ENCODE results near the gene FAM25G. TPM values are rescaled to one million over a fixed set of nuclear protein-coding genes. Genes with fewer than 3 reads are reported as not detected.
"Not testable (repeated sequence)": the region's sequence is repeated elsewhere in the genome, so short reads cannot be mapped to it uniquely, and the experiment has no call there.

The FAM25G gene
- total RNA-seq: not detected
- long read RNA-seq, donor 1: 0 reads
- long read RNA-seq, donor 2: 0 reads

DNA sequence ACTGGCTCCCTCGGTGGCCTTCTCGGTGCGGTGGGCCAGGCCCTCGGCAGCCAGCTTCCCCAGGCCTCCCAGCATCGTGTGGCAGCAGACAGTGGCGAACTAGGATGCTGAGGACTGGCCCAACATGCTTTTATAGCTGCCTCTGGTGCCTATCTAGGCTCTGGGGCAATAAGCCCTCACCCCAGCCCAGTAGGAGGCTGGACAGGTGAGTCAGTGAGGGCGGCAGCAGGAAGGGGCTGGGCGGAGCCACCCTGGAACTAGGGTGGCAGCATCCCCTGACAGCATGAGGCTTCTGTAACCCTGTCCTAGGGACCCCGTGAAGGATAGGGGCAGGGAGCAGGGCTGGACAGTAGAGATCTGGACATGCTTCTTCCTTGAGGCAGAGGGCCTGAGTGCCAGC is at the start of gene FAM25G:
Gene FAM25G, minus strand, starts transcription at position 101 of the 400 bp plus-strand sequence. Its CDS starts 26 bp downstream, at position 75.
- DNase-seq (ENCODE audit: low spot score); intact Hi-C loops (cut with DNase I): not testable (repeated sequence)

DNA sequence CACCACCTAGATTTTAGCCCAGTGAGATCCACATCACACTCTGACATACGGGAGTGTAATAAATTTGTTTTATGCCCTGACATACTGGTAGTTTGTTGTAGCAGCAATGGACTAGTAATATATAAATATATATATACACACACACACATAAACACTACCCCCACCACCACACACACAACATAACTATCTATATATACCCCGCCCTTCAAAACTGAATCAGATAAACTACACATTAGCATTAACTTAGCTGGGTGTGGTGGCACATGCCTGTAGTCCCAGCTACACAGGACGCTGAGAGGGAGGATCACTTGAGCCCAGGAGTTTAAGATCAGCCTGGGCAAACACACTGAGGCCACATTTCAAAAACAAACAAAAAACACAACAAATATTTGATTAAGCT is 44.9 kb upstream of the FAM25G start:
- intact Hi-C loops (cut with DNase I); DNase-seq (ENCODE audit: low spot score): not testable (repeated sequence)

DNA sequence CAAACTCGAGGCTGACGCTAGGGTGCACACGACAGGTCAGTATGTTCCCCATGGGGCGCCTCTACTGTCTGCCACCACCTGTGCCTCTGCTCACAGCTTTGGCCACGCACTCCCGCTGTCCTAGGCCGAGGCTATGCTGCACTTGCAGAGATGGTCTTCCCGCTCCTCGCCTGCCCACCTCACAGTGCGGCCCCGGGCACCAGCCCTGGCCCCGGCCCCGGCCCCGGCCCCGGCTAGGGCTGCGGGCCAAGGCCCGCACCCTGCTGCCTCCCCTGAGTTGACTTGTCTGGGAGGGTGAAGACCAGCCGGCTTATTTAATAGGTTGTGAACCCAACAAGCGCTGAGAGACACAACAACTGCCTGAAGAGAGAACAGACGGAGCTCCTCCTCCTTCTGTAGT is 32.0 kb upstream of the FAM25G start, which contains the start of gene AGAP9:
Gene AGAP9, minus strand, starts transcription at position 164 of the 400 bp plus-strand sequence. Its CDS starts 112 bp downstream, at position 52.
- peak; percentile 30 for DNase-seq (ENCODE audit: low spot score)
- intact Hi-C loops (cut with DNase I): not testable (repeated sequence)

DNA sequence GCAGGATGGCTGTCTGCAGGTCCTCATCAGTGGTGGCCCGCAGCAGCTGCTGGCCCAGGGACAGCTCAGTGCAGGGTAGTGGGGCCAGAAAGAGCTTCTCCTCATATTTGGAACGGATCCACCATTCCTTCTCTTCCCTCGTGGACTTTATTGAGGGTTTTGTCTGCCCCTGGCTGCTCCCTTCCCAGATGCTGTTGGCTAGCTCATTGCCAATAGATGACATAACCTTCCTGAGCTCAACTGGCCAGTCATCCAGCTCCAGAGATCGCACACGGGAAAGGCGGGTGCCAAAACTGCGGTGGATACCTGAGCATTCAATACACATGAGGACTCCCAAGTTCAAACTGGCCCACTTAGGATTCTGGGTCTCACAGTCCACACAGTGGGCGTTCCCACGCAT is 10.8 kb upstream of the FAM25G start:
- intact Hi-C loops (cut with DNase I); DNase-seq (ENCODE audit: low spot score): not testable (repeated sequence)

DNA sequence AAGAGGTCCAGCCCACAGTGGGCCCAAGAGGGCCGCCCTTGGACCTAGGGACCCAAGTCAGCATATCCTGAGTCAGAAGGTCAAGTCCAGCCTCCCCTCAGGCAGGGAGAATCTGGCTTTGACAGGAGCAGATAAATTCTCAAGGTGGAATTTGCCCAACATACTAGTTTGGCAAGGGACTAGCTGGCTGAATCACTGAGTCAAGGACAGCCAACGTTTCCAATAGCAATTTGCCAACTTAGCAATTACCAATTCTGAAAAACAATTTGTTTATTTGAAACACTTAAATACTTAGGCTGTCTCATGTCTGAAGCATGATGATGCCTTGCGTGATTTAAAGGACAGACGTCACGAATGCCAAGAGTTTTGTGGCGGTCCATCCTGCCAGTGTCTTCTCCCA is 2.7 kb upstream of the FAM25G start:
- DNase-seq (ENCODE audit: low spot score); intact Hi-C loops (cut with DNase I): not testable (repeated sequence)

DNA sequence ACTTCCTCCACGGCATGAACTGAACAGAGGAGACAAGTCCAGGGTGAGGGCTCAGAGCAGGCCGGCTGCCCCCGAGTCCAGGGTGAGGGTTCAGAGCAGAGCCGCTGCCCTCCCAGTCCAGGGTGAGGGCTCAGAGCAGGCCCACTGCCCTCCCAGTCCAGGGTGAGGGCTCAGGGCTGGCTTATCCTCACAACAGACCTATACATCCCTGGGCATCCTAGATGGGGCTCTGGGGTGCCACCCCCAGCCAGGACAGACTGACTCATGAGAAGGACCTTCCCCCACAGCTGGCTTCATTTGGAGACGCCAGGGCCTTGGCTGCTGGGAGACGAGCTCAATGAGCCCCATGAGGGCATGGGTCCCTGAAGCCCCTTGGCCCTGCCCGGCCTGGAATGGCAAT is 1.9 kb downstream of the FAM25G start:
- DNase-seq (ENCODE audit: low spot score); intact Hi-C loops (cut with DNase I): not testable (repeated sequence)

DNA sequence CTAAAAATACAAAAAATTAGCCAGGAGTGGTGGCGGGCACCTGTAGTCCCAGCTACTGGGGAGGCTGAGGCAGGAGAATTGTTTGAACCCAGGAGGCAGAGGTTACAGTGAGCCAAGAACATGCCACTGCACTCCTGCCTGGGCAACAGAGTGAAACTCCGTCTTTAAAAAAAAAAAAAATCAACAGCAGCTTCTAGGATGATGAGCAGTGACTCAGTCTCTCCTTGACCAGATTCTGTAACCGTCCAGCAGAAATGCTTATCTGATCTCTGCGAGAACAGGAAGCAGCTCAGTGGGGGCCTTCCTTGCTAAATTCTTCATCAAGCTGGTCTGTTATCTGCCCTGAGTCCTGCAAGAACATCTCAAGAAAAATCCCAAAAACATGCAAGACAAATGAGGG is 5.6 kb downstream of the FAM25G start:
- intact Hi-C loops (cut with DNase I); DNase-seq (ENCODE audit: low spot score): not testable (repeated sequence)

DNA sequence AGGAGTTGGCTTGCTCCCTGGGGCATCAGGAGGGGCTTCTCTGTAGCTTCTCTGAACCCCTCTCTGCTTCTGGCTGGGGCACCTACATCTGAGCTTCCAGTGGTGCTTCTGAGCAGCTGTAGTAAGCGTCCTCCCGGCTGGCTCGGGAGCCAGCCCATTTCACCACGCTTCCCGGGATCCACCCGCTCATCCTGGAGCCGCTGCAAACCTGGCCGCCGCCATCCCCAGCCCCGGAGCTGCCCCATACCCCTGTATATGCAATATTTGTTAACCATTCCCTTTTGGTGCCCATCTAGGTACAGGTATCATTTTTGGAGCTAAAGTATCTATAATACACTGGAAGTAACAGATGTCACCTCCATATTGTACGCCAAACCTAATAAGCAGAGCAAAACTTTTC is 6.7 kb downstream of the FAM25G start:
- intact Hi-C loops (cut with DNase I); DNase-seq (ENCODE audit: low spot score): not testable (repeated sequence)

DNA sequence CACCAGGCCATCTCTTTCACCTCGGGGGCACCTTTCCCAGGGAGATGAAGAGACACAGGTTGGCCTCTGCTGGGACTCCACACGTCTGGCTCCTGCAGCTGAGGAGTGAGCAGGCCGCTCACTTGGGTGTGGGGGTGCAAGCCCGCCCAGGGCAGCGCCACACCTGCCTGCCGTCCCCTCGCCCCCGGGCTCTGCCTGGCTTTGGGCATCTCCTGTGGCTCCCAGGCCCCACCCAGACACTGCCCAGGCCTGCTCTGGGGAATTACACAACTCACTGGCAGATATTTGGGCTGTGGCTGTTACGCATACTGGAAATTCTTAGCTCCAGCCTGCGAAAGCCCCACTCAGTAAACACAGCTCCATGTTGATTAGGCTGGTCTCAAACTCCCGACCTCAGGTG is 7.6 kb downstream of the FAM25G start, which contains the start of gene ANXA8:
Gene ANXA8, minus strand, starts transcription at position 193 of the 400 bp plus-strand sequence. Its CDS starts 182 bp downstream, at position 11.
- intact Hi-C loops (cut with DNase I); DNase-seq (ENCODE audit: low spot score): not testable (repeated sequence)

DNA sequence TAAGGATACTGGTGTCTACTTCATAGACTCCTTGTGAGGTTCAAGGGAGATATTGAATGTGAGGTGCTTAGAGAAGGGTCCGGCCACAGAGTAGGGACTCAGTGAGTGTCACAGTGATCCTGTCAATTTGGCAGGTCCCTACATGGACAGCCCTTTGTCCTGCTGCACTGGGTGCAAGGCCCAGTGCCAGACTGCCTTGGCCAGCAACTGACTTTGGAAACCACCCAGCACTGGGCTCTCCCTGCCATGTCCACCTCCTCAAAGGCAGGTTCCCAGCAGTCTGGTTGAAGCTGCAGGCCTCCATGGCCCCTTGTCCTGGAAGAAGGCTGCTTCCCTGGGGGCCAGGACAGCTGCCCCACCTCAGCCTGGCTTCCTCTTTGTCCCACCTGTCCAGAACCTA is 9.1 kb downstream of the FAM25G start:
- intact Hi-C loops (cut with DNase I); DNase-seq (ENCODE audit: low spot score): not testable (repeated sequence)

DNA sequence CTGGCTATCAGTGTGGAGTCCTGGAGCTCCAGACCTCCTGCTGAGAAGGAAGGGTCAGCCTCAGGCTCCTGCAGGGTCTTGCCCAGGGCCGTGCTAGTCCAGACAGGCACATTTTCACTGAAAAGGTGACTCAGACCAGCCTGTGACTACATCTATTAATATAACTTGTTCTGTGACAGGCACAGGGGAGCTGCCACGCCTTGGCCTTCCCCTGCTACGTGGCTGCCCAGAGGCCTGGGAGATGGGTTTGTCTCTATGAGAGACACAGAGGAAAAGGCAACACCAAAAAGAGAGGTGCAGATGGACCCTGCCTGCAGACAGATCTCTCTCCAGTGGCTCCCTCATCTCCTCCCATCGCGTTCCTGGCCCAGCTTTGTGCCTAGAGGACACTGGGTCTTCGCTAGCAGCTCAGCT is 9.7 kb downstream of the FAM25G start:
- DNase-seq (ENCODE audit: low spot score); intact Hi-C loops (cut with DNase I): not testable (repeated sequence)

DNA sequence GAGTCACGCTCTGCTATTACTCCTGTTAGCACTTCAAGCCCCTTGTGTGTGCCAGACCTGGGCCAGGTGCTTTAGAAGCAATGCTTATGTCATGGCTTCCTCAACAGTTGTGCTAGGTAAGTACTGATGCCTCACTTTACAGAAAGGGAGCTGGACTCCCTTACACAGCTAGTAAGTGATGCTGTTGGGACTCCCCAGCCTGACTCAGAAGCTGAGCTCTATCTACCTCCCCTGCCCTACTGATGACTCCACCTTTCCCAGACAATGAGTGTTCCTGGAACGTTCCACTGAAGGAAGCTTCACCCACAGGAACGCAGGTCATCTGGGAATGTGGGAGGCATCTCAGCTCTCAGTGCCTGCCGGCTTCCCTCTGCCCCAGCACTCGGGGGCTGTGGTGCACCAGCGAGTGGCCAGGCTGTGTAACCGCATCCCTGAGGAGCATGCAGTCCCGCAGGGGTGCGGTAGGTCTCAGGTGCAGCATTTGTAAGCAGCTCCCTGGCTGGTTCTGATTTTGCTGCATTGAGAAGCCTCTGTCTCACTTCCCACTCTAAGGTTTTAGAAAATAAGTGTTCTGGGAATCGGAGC is 10.2 kb downstream of the FAM25G start:
- DNase-seq (ENCODE audit: low spot score); intact Hi-C loops (cut with DNase I): not testable (repeated sequence)

DNA sequence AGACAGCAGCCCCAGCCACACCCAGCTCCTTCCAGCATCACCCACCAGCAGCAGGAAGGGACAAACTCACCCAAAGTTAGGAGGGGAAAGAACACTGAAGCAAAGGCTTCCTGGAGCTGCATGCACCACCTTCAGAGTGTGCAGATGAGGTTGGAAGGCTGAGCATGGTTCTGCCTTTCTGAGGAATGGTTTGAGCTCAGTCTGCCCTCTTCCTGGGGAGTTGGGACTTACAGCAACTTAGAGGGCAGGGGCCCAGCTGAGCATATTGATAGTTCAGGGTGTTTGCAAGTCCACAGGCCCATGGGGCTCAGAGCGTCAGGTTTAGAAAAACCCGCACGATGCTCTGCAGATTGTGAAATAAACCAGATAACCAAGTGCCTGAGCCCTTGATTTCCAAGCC is 11.4 kb downstream of the FAM25G start:
- intact Hi-C loops (cut with DNase I); DNase-seq (ENCODE audit: low spot score): not testable (repeated sequence)

DNA sequence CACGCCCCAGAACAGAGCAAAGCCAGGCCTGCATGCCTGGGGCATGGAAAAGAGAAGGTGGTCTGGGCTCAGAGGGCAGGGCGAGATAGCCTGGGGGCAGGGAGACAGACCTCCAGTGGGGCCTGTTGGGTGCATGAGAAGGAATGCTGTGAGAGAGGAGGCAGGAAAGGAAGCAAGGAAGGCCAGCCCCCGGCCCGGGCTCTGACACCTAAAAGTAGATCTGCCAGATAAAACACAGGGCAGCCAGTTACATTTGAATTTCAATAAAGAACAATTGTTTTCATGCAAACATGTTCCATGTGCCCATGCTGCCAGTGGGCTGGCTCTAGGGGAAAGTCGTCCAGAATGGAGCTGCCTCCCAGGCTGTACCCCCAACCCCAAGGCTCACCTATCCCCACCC is 13.4 kb downstream of the FAM25G start:
- intact Hi-C loops (cut with DNase I); DNase-seq (ENCODE audit: low spot score): not testable (repeated sequence)

DNA sequence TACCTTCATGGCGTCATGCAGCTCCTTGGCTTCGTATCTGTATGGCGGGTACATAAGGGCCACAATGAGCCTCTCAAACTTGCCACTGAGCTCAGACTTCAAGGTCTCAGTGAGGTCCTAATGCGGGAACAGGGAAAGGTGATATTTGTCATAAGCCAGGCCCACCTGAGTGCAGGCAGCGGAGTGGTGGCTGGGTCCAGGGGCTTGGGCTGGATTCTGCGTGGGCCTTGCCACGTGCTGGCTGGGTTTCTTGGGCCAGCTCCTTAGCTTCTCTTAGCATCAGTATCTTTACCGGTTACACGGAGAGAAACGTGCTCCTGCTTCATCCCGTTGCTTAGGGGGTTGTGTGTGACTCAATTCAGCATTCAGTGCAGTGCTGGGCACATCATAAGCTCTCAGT is 14.4 kb downstream of the FAM25G start:
- peak; percentile 51 for DNase-seq (ENCODE audit: low spot score)
- intact Hi-C loops (cut with DNase I): not testable (repeated sequence)

DNA sequence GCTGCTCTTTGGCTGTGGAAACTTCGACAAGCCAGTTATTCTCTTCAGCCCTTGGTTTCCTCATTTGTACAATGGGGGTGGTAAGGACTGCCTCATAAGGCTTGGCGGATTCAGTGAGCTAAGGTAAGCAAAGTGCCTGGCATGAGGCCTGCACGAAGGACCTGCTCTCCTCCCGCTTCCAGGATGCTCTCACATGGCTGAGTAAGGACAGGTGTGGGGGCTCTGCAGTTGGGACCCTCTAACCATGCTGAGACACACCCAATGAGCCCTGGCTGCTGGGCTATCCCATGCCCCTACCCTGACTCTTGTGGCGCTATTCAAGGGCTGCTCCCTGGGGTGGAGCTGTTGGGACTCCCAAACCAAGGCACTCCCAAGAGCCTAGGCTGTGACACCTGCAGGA is 16.4 kb downstream of the FAM25G start:
- DNase-seq (ENCODE audit: low spot score); intact Hi-C loops (cut with DNase I): not testable (repeated sequence)

DNA sequence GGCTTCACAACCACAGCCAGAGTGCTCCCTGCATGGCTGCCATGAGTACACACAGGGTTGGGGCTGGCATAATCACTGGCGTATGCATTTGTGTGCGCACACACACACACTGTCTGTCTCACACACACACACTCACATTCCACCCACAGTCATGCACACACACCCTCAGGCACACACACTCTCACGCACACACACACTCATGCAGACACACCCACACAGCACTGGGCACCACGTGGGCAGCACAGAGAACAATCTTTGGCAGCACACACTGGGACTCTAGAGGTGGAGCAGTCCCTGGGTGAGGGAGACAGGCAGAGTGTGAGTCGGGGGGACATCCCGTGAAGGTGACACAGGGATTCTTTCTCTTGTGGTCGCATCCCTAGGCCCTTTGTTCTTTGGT is 18.0 kb downstream of the FAM25G start:
- intact Hi-C loops (cut with DNase I): not testable (repeated sequence)

DNA sequence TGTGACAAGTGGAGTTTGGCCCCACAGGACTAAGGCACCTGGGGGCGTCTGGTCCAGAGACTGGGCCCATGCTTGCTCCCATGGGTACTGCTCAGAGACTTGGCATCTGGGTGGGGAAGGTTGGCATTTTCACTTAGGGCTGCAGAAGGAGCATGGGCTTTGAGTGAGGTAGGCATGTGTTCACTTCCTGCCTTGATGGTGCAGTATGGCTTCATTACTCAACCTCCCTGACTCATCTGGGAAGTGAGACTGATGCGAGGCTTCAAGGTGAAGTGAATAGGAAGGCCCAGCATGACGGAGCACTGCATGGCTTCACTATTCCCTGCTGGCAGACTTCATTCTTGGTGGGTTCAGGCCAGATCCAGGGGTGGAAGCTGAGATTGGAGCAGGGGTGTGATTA is 18.9 kb downstream of the FAM25G start:
- intact Hi-C loops (cut with DNase I): not testable (repeated sequence)

More for the DNA sequence above, 18.0 kb downstream of the FAM25G start:
- DNase-seq (ENCODE audit: low spot score): not testable (repeated sequence)

DNA sequence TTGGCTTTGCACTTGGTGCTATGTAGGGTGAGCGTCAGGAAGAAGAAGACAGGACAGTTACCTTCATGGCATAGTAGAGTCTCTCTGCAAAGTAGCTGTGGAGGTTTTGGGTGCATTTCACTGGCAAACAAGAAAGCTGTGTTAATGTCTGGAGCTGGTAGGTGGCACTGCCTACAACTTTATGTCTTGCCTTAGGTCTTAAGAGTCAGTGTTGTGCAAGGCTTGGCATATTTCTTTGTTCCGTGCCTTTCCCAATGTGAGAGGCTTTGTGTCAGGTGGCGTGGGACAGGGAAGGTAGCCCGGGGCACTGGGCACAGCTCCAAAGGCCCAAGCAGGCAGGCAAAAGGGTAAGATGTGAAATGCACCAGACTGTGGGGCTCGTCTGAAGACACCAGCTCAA is 19.4 kb downstream of the FAM25G start:
- DNase-seq (ENCODE audit: low spot score); intact Hi-C loops (cut with DNase I): not testable (repeated sequence)

More for the DNA sequence above, 18.9 kb downstream of the FAM25G start:
- DNase-seq (ENCODE audit: low spot score): not testable (repeated sequence)

DNA sequence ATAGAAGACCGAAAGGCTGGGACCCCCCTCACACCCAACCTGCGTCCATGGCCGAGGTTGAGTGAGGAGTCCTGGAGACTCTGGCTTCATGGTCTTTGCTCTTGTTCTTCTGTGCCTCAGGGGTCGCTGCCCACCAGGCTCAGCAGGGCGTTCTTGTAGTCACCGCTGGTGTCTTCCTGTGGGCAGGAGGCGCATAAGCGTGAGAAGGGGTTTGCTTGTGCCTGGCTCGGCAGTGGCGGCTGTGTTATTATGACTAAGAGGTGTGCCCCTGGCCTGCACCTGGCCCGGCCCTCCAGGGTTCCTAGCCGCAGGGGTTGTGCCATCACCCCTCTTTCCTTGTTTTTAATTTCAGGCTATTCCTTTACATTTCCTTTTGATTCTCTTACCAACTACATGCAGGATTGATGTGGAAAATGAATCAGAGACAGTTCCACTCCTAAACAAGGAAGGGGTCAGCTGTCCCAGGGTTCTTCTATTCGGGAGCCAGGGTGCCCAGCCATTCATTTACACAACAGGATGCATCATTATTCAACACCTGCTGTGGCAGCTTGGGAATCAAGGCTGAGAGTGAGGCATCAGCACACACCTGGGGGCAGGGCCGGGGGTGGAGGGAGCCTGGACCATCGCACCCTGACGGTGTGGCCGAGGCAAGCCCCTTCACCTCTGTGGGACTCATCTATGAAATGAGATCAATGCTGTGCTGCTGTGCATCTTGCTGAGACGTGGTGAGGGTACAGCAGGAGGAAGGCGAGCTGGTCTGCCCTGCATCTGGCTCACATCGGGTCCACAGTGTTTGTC is 22.6 kb downstream of the FAM25G start:
- intact Hi-C loops (cut with DNase I); DNase-seq (ENCODE audit: low spot score): not testable (repeated sequence)

Data from posterior vena cava (tissue), 2 donors.